ENCODE results near the gene COL5A2.

GRCh38 chr2:189076120-189076519 is 103.4 kb downstream of the COL5A2 start:
- TF ChIP-seq, protein P1, sequence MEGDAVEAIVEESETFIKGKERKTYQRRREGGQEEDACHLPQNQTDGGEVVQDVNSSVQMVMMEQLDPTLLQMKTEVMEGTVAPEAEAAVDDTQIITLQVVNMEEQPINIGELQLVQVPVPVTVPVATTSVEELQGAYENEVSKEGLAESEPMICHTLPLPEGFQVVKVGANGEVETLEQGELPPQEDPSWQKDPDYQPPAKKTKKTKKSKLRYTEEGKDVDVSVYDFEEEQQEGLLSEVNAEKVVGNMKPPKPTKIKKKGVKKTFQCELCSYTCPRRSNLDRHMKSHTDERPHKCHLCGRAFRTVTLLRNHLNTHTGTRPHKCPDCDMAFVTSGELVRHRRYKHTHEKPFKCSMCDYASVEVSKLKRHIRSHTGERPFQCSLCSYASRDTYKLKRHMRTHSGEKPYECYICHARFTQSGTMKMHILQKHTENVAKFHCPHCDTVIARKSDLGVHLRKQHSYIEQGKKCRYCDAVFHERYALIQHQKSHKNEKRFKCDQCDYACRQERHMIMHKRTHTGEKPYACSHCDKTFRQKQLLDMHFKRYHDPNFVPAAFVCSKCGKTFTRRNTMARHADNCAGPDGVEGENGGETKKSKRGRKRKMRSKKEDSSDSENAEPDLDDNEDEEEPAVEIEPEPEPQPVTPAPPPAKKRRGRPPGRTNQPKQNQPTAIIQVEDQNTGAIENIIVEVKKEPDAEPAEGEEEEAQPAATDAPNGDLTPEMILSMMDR (conservative IDR thresholded peaks at IDR 0.05), result no peak
- no peak for TF ChIP-seq ZFX (IDR thresholded peaks at IDR 0.05)
